ENCODE measurements around the gene MOGAT1. TPM values are rescaled to one million over a fixed set of nuclear protein-coding genes. Genes with fewer than 3 reads are reported as not detected.

The MOGAT1 gene
- total and polyA plus RNA-seq, 2 of the 8 experiments (the other 6 are each of a cell fraction or from before 2014, with no cell fraction given), result 0.11 to 0.67 TPM

GRCh38 chr2:222738809-222739208, 67.4 kb downstream of the MOGAT1 start:
- Histone ChIP-seq H3K23ac (ENCODE audit: insufficient read length) (no peak overlapping the region), H3K36me3 (ENCODE audit: control insufficient read depth in 2 of 4, insufficient read depth in 4 of 4, low read length in 3 of 4) (no peaks in the 10 kb centered on the region), H4K91ac (replicated peaks; ENCODE audit: insufficient read length, low read length) (no peak overlapping the region), H3K9me3 (ENCODE audit: insufficient read depth in 2 of 2, low read depth in 1 of 2, low read length in 1 of 2) (no peaks in the 10 kb centered on the region), H3K23me2 (ENCODE audit: low read depth, low read length) (no peaks in the 10 kb centered on the region), H3K4ac (replicated peaks; ENCODE audit: insufficient read length, low read depth, low read length) (no peak overlapping the region), H3K27ac (ENCODE audit: low read depth, low read length) (0 out of 2 replicates have a peak overlapping the region, but pooled peaks have one; percentile 42), H2BK12ac (ENCODE audit: low read depth, low read length) (no peak overlapping the region), H3K4me3 (ENCODE audit: extremely low read depth in 1 of 4, insufficient read depth in 2 of 4, low read depth in 3 of 4, low read length in 4 of 4) (no peak overlapping the region; a peak in 1 of 8 replicates), H2AFZ (ENCODE audit: low read length) (no peak overlapping the region), H3K4me1 (replicated peaks in 1 of 4; ENCODE audit: control insufficient read depth in 3 of 4, insufficient read depth in 4 of 4, low read length in 3 of 4) (peaks cover 0 to 5% (median 0%) of the 10 kb centered on the region in 4 experiments; a peak in 3 of 7 replicates), H4K20me1 (replicated peaks in 1 of 2; ENCODE audit: control insufficient read depth in 1 of 2, insufficient read depth in 2 of 2, low read length in 2 of 2) (no peaks in the 10 kb centered on the region), H3K9ac (replicated peaks in 1 of 4; ENCODE audit: extremely low read depth in 1 of 4, low read depth in 3 of 4, low read length in 3 of 4) (no peak overlapping the region), H3K14ac (ENCODE audit: insufficient read length) (no peak overlapping the region), H3K18ac (ENCODE audit: extremely low read depth, low read length) (no peak overlapping the region), H2BK120ac (replicated peaks; ENCODE audit: low read depth, low read length) (no peak overlapping the region), H2AK5ac (ENCODE audit: low read depth, low read length) (no peak overlapping the region; the same call in 1 of the 2 replicates), H3K4me2 (ENCODE audit: insufficient read depth in 1 of 2, low read depth in 2 of 2, low read length in 2 of 2) (peak overlapping the region in 1 of 2 experiments; percentile 17; a peak in 1 of 4 replicates), H4K8ac (ENCODE audit: extremely low read depth, insufficient read depth, low read length) (no peak overlapping the region), H2BK5ac (ENCODE audit: low read depth, low read length) (no peak overlapping the region), H3K56ac (replicated peaks; ENCODE audit: insufficient read length, low read depth, low read length) (no peak overlapping the region), H4K5ac (ENCODE audit: insufficient read length, low read depth, low read length) (no peak overlapping the region), H3K79me1 (ENCODE audit: low read depth, low read length) (no peaks in the 10 kb centered on the region), H3K27me3 (replicated peaks in 1 of 4; ENCODE audit: control insufficient read depth in 3 of 4, extremely low read depth in 1 of 4, insufficient read depth in 3 of 4, low read length in 3 of 4) (no peaks in the 10 kb centered on the region), H2BK15ac (ENCODE audit: low read length) (no peak overlapping the region), H3K79me2 (ENCODE audit: control insufficient read depth in 1 of 2, insufficient read depth in 2 of 2, low read length in 2 of 2) (no peaks in the 10 kb centered on the region), H2BK20ac (ENCODE audit: low read length) (no peak overlapping the region)
- FAIRE-seq (no peak), DNase-seq (ENCODE audit: low read depth in 1 of 2, low spot score in 2 of 2) (no peak)
- ChIA-PET POLR2A (ENCODE audit: partially characterized antibody) (no interaction called here), CTCF (ENCODE audit: partially characterized antibody) (interaction anchor here (0.8 to 2.0 kb wide), 4 partner anchors 12 to 32 kb away, joined by 3 to 5 read pairs (median 3); no protein-coding TSS in a partner anchor)
- WGBS, 2 experiments (ENCODE audit: extremely low coverage in 1 of 2, insufficient coverage in 1 of 2, insufficient read length in 1 of 2, insufficient replicate concordance in 2 of 2, low coverage in 1 of 2, low lambda C conversion rate in 2 of 2, missing lambda C conversion rate in 1 of 2), result 72% methylated on average over 3 of the region's 3 CpGs; no CpG with 5 or more reads in 1 of the 2 experiments
- peak; percentile 44; the same call in 1 of the 2 replicates for TF ChIP-seq MAFK (IDR thresholded peaks at IDR 0.05; ENCODE audit: low read depth, low read length)
- no peak for TF ChIP-seq SAP30 (IDR thresholded peaks at IDR 0.05; ENCODE audit: insufficient read depth, insufficient replicate concordance, low read length)
- no peak for TF ChIP-seq BRCA1 (IDR thresholded peaks at IDR 0.05; ENCODE audit: low read depth, low read length)
- peak; percentile 72; the same call in 1 of the 2 replicates for TF ChIP-seq BACH1 (IDR thresholded peaks at IDR 0.05; ENCODE audit: low read length)
- no peak for TF ChIP-seq KDM5A (IDR thresholded peaks at IDR 0.05; ENCODE audit: low read length)
